Stimulated activated CD8-positive, alpha-beta memory T cell treated with anti-CD3 and anti-CD28 coated beads, Interleukin-7, amount 100 ng/mL, for 4 hours (primary cell): ENCODE data around the gene TBCEL.

Experiments
- DNase-seq, 2 donors: peaks; one replicate each; pipeline ENCODE4 v3.0.0-alpha.2; 2020; ENCODE audit warnings: low read depth in 2 of 2

Gene TBCEL

GRCh38 chr11:121063728-121064127, 39.8 kb downstream of the TBCEL start:
- no peak for DNase-seq

DNA sequence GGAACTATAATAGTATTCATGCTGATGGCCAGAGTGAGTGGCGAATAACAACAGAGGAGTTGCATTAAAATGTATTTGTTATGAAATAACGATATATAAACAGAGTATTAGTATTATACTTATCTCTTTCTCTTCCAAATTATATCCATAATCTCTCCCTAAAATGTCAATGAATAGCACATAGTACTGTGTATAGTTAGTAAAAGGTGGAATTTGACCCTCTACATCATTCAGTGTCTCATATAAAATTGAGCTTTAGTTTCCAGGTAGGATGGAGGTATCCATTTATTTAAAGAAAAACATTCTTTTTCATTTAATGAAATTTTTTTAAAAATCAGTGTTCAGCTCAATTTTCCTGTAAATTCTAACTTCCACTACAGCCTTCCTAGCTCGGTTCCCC, 42.7 kb downstream of the TBCEL start:
- no peak for DNase-seq

DNA sequence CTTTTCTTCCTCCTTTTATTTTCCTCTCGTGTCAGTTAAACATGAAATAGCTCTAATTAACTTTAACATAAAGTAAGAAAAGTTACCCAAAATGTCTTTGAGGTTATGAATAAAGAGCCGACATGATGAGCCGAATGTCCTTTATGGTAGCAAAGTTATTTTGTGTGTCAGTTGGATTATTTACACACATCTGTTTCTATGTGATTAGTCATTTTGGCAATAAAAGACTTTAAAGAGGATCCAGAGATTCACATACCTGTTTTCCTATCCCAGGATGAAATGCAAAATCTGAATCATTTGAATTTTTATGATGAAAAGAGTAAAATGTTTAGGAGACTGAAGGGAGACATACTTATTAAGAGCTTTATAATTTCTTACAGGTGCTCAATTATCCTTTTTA, 43.1 kb downstream of the TBCEL start:
- DNase-seq: no peak

DNA sequence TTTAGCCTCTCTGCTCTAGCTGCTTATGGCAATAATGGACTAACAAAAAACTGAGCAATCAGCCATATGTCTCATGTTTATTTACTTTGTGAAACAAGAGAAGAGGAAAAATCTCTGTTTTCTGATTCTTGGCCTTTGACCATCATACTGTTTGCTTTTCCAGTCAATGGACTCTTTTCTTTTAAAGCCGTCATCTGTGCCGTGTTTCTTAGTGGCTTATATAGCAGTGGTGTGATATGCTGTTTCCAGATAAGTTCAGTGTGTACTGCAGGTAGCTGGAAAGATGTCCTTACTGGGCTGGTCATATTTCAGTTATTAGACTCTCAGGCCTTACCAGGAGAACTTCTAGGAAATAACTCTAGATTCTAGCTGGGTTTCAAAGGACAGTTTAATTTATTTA, 43.6 kb downstream of the TBCEL start:
- DNase-seq: no peak

DNA sequence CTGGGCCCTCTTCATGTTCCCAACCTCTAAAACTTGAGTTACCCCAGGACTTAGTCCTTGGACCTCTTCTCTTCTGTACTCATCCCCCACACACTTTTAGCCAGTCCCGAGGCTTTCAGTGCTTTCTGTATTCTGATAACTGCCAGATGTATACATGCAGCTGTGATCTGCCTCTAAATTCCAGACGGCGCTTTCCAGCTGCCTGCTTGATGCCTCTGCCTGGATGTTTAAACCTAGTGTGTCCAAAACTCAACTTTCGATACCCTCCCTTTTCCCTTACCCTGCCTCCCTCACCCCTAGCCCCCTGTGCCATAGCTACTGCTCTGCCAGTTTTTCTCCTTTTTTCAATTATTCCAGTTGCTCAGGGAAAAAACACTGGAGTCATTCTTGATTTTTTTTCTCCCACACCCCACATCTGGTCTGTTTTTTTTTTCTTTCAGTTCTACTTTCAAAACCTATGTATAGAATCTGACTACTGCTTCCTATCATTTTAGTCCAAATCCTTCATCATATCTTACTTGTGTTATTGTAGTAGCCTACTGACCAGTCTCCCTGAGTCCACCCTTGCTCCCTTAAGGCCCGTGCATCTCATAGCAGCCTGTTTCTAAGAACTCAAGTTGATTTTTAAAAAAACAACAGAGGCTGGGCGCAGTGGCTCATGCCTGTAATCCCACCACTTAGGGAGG, 44.2 kb downstream of the TBCEL start:
- no peak for DNase-seq

GRCh38 chr11:121068787-121069186, 44.9 kb downstream of the TBCEL start:
- DNase-seq: no peak

DNA sequence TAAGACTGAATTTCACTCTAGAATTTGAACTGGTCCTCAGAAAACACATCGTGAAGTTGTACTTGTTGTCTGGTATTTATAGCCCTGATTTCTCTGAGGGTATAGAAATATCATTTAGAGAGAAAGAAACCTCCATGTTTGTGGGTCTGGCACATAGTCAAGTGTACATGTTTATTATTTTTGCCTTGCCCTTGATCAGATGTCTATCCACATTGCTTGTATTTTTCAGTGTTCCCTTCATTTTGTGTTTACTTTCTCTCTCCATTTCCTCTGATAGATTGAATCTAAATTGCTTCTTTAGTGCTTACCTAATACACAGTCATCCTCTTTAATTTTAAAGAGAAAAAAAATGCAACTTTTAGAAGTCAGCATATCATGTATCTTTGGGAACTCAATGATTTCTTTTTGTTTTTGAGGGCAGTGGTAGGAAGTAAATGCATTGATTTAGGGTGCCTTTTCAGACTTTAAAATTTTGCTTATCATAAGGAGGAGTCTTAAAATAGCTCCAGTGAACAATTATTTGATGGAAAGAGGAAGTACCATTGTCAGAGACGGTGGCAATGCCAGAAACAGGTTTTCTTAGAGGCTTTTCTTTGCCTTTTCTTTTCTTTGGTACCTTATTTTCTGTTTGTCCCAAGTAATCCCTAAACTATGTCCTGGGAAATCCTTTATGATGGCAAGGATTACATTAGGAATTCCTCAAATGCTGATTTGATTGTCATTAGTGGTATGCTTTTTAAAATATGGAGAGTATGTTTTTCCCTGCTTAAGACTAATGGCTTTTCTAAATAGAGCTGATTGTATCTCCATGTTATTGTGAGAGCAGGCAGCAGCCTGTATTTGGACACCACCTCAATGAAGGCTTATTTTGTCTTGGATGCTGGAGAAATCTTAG, 47.3 kb downstream of the TBCEL start:
- no peak for DNase-seq

DNA sequence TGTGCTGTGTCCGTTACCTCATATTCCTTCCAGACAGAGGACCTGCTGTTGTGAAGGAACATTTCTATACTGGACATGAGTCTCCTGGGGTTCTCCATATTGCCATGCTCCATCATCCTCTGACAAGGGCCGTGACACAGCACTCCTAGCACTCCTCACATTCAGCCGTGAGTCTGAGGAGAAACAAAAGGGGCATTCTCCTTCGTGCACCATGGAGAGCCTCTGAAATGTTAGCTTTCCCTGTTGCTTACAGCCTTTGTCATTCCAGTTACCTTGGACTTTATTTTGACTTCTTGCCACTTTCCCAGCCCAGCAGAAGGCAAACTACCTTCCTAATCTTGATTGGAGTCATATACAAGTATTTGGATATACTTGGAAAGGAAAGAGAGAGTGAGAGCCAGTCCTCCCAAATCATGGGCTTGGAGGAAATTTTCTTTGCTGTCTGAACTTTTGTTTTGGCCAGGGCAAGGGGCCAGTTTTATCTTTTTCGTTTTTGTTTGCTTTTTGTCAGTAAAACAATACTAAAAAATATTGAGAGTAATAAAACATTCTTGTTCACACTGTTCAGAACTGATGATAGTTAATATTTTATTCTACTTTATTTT, 48.0 kb downstream of the TBCEL start:
- DNase-seq: no peak

DNA sequence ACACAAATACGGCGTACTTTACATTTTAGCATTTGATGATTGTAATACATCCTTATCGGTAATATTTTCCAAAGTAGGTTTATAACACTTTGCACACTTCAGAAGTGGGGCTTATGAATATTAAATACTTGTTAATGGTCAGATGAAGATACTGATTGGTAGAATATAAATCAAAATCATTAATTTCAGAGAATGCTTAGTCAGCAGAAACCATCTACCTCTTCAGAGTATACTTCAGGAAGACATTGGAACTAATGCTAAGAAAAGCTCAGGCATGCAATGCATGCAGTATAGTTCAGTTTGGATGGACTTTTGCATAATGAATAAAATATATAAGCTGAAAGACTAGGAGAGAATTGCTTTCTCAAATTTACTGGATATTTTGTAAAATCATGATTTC, 57.4 kb downstream of the TBCEL start:
- no peak for DNase-seq

DNA sequence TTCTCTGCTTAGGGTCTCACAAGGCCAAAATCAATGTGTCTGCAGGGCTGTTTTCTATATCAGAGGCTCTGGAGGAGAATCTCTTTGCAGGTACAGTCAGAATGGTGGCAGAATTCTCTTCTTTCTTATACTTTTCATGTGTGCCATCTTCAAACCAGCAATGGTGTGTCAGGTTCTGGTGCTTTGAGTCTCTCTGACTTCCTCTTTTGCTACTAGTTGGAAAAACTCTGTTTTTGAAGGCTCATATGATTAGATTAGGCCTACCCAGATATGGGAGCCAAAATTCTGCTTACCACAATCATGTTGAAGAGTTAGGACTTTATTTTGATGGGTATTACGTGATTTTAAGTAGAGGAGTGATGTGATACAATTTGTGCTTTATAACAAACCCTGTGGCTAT, 58.3 kb downstream of the TBCEL start:
- no peak for DNase-seq

GRCh38 chr11:121082670-121083069, 58.8 kb downstream of the TBCEL start:
- no peak for DNase-seq

DNA sequence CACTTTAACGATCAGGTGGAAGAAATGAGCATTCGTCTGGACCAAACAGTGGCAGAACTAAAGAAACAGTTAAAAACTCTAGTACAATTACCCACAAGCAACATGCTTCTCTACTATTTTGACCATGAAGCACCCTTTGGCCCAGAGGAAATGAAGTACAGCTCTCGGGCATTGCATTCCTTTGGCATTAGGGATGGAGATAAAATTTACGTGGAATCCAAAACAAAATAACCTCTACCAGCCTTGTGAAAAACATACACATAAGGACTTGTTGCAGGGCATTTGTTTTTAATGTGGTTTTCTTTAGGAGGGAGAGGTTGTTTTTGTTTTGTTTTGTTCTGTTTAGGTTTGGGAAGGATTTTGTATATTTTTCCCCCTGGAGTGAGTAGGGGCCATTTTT, 63.0 kb downstream of the TBCEL start:
- DNase-seq: no peak

DNA sequence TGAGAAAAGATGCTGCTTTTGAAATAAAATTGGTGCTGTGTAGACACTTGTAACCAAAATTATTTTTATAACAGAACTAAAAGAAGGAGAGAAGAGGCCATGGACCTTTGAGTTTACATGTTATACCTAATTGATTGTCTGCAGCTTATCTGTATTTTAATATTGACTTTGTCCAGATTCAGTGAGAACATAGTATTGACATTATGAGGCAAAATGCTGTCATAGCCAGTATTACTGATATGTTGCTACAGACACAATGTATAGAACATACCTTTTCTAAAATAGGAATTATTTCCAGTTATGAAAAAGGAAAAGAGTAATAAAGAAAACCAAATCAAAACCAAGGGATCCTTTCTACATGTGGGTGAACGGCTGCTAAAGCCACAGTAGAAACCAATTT, 65.7 kb downstream of the TBCEL start:
- DNase-seq: no peak

GRCh38 chr11:121090145-121090721, 66.3 kb downstream of the TBCEL start:
- no peak for DNase-seq

DNA sequence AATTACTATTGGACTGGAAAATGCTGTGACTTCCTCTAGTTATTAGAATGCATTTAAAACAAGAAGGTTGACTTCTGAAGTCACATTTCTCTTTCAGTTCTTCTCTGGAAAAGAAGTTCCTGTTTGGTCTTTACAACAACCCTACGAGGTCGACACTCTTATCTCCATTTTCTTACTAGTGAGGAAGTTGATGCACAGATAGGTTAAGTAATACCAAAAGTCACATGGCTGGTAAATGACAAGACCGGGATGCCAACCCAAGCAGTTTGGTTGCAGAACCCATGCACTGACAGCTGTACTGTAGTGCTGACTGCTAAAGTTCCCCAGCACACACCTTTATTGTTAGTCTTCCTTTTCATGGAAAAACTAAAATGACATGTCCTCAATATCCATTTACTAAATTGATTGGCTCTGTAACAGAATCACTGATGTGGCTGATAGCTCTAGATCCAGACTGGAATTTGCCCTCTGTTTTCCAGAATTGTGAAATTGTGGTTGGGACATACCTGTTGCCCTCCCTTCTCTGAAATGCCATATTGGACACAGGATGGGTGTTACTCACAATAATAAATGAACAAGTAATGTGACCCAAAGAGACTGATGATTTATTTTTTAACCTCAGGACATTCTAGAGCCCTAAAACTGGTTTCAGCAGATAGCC, 67.7 kb downstream of the TBCEL start:
- no peak for DNase-seq

- DNase-seq: no peak
These were observed 71.7 kb downstream of the TBCEL start for GRCh38 chr11:121095561-121095960.

DNA sequence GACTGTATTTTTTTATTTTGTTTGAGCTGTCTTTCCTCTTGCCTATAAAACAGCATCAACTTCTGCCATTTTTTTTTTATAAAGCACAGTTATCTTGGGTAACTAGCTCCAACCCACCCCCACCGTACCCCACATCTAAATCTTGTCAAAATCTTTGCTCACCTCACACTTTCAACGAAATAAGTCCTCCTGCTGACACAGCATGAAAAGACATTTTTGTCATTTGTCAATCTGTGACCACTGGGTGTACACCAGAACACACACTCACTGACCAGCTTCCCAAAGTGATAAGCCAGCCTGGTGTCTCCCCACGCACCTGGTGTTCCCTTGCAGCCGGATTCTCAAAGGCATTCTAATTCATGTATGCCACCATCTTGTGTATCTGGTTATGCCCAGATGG, 75.5 kb downstream of the TBCEL start:
- DNase-seq: no peak

GRCh38 chr11:121099885-121100284, 76.0 kb downstream of the TBCEL start:
- no peak for DNase-seq

GRCh38 chr11:121100943-121101342, 77.0 kb downstream of the TBCEL start, which contains the start of gene TECTA:
Gene TECTA (plus strand): TSS chr11:121101243. CDS start chr11:121102666, 1,423 bp downstream.
- no peak for DNase-seq

DNA sequence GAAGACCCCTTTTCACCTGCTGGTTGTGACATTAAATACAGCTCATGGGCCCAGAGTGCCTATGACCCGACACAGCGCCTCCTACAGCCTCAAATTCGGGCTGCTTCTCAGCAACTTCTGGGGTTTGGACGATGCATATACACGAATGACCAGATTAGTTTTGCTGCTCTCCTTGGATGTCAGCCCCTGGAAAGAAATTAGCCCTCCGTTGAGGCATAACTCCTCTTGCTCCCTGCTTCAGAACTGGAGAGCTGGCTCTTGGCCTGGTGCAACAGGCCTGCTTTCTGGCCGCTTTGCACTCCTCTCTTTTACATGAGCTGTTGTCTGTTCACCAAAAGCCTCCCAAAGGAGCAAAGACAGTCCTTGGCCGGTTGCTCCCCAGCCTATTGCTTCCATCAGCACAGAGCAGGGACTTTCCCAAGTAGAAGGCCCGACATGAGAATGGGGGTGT, 80.4 kb downstream of the TBCEL start:
- DNase-seq: no peak

DNA sequence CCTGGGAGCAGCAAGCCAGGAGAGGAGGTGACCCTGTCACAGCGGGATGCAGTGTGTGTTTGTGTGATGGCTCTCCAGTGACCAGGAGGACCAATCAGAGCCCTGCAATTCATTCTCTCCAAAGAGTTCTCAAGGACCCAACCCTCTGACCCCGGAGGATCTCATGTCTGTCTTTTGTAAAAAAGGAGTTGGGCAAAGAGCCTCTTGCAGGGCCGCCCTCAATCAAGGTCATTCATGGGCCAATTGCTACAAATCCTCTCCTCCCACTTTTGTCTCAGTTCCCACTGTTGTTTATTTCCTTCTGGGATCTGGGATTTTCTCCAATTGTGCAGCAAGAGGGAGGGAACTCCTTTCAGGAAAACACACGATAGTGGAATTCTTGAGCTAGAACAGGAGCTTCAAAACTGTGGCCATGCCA, 81.2 kb downstream of the TBCEL start:
- DNase-seq: no peak
